Raji (cell line): ENCODE data around the gene OR5H1.

Experiments used
- POLR2A ChIP-seq: IDR thresholded peaks from 2 replicates; pipeline ENCODE4 v1.6.1; 2011; ENCODE audit warnings: low read depth, low read length, control low read depth; ENCODE audit not compliant: insufficient read depth

The OR5H1 gene

GRCh38 chr3:98182196-98182595 lies 51.7 kb downstream of the OR5H1 start:
- TF ChIP-seq POLR2A = no peak

GRCh38 chr3:98185180-98185579 lies 54.7 kb downstream of the OR5H1 start:
- TF ChIP-seq POLR2A = no peak
